HL-60 (cell line): ENCODE measurements around the gene STT3B.

Experiments used
- DNase-seq, 2 experiments: peaks; one replicate each; pipeline ENCODE4 v3.0.0-alpha.2; 2010 to 2020; ENCODE audit warnings: low read depth in 1 of 2, low spot score in 1 of 2
- H3K27ac ChIP-seq: fragments of 250-450 bp; sonication (Bioruptor Pico); replicated peaks from 2 replicates; pipeline ENCODE4 v1.5.1; 2020; ENCODE audit warnings: mild to moderate bottlenecking, moderate library complexity
- H3K27me3 ChIP-seq: fragments of 250-450 bp; sonication (Bioruptor Pico); 2 replicates; pipeline ENCODE4 v1.5.1; 2021; ENCODE audit warnings: mild to moderate bottlenecking, moderate library complexity; ENCODE audit not compliant: insufficient read depth, poor library complexity, severe bottlenecking
- H3K4me3 ChIP-seq: replicated peaks from 2 replicates; pipeline ENCODE4 v1.5.1; 2011; ENCODE audit warnings: mild to moderate bottlenecking, control low read depth, low read length; ENCODE audit not compliant: insufficient read depth
- GABPA ChIP-seq: IDR thresholded peaks from 2 replicates; pipeline ENCODE4 v1.6.1; 2012; ENCODE audit warnings: low read depth
- POLR2AphosphoS5 ChIP-seq: IDR thresholded peaks from 2 replicates; pipeline ENCODE4 v1.6.1; 2012; ENCODE audit warnings: low read depth
- REST ChIP-seq: IDR thresholded peaks from 2 replicates; pipeline ENCODE4 v1.6.1; 2012; ENCODE audit warnings: low read depth; ENCODE audit not compliant: insufficient replicate concordance
- SPI1 ChIP-seq: IDR thresholded peaks from 2 replicates; pipeline ENCODE4 v1.6.1; 2012; ENCODE audit warnings: low read depth, mild to moderate bottlenecking, borderline replicate concordance
- TF ChIP-seq, protein P1 (sequence below): IDR thresholded peaks from one replicate; pipeline ENCODE4 v1.5.1; 2011; ENCODE audit warnings: low read length, control low read depth, inconsistent platforms; ENCODE audit not compliant: insufficient read depth

STT3B gene

GRCh38 chr3:31613177-31613576 lies 80.5 kb downstream of the STT3B start:
- Histone ChIP-seq H3K4me3 (no peak overlapping the region), H3K27me3 (no peaks in the 10 kb centered on the region), H3K27ac (no peak overlapping the region)
- DNase-seq: no peak
- TF ChIP-seq, protein P1, sequence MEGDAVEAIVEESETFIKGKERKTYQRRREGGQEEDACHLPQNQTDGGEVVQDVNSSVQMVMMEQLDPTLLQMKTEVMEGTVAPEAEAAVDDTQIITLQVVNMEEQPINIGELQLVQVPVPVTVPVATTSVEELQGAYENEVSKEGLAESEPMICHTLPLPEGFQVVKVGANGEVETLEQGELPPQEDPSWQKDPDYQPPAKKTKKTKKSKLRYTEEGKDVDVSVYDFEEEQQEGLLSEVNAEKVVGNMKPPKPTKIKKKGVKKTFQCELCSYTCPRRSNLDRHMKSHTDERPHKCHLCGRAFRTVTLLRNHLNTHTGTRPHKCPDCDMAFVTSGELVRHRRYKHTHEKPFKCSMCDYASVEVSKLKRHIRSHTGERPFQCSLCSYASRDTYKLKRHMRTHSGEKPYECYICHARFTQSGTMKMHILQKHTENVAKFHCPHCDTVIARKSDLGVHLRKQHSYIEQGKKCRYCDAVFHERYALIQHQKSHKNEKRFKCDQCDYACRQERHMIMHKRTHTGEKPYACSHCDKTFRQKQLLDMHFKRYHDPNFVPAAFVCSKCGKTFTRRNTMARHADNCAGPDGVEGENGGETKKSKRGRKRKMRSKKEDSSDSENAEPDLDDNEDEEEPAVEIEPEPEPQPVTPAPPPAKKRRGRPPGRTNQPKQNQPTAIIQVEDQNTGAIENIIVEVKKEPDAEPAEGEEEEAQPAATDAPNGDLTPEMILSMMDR: no peak
- TF ChIP-seq GABPA (no peak), POLR2AphosphoS5 (no peak), REST (no peak), SPI1 (no peak)

- Histone ChIP-seq H3K4me3 (no peak overlapping the region), H3K27me3 (no peaks in the 10 kb centered on the region), H3K27ac (no peak overlapping the region)
- no peak for DNase-seq
- TF ChIP-seq SPI1 (no peak), REST (no peak)
These were observed 80.9 kb downstream of the STT3B start for GRCh38 chr3:31613654-31614053.

DNA sequence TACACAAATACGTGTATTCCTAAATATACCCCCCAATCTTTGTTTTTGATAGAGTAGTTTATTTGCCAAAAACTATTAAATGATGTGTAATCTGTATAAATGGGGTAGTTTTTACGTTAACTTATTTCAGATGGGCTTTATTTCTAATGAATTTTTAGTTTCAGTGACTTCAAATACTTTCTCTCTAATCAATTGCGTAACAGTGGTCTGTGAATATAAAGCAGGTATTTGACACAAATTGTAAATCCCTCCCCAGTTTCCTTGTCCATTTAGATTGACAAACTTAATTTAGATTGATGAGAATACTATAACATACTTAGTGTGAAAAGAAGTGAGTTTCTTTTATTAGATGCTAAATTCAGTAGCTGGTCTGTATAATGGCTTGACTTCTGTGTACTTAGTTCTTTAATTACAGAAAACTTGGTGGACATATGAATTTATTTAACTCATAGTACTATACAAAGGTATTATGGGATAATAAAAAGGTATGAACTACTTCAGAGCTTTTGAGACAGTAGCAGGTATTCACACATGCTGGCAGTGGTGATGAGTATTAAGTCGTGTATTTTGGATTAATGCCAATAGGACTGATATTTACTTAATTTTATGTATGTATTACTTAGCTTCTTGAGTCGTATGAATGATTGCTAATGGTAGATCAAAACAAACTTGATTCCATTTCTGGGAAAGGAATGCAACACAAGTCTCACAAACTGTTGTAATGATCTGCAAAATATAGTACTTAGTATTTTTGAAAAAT lies 81.6 kb downstream of the STT3B start:
- no peak for DNase-seq
- H3K27me3 ChIP-seq: no peaks in the 10 kb centered on the region
- TF ChIP-seq, protein P1: no peak
- no peak for TF ChIP-seq SPI1
- TF ChIP-seq REST: no peak
- TF ChIP-seq GABPA: no peak
- H3K4me3 ChIP-seq: no peak overlapping the region
- no peak overlapping the region for H3K27ac ChIP-seq
